NCI-H187 treated with DMSO at 0.1 percent for 48 hours (cell line): ENCODE measurements around the gene MYL10.
"Not testable (repeated sequence)": the region's sequence is repeated elsewhere in the genome, so short reads cannot be mapped to it uniquely, and the experiment has no call there.

Source experiments
- DNase-seq: peaks from one replicate; lab custom pipeline; 2025; lab: John Stamatoyannopoulos, UW

MYL10 gene

DNA sequence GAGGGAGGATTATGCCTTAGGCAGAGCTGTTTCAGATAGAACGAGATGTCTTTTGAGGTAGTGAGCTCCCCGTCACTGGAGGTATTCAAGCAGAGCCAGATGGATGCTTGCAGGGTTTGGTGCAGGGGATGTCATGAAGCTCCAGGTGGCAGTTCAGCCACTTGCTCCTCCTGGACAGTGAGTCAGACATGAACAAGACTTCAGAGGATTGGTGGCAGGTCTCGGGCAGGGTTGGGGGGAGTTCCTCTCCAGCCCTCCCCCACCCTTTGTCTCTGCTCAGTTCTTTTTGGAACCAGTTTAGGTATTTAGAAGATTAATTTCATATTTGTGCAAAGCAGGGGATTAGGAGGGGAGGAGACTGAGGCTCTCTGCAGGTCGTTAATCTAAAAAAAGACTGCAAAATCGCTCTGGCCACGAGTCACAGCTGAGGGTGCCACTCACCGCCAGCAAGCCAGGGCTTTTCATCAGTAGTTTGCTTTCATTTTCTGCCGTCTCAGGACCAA is 21.5 kb upstream of the MYL10 start:
- no peak for DNase-seq

DNA sequence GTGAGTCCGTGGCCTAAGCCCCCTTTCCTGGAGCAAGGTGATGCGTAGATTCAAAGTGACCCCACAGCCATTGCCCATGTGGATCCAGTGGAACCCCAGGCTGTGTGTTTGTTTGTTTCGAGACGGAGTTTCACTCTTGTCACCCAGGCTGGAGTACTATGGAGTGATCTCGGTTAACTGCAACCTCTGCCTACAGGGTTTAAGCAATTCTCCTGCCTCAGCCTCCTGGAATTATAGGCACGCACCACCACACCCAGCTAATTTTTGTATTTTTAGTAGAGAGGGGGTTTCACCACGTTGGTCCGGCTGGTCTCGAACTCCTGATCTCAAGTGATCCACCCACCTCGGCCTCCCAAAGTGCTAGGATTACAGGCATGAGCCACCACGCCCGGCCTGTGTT is 18.8 kb upstream of the MYL10 start:
- not testable (repeated sequence) for DNase-seq

DNA sequence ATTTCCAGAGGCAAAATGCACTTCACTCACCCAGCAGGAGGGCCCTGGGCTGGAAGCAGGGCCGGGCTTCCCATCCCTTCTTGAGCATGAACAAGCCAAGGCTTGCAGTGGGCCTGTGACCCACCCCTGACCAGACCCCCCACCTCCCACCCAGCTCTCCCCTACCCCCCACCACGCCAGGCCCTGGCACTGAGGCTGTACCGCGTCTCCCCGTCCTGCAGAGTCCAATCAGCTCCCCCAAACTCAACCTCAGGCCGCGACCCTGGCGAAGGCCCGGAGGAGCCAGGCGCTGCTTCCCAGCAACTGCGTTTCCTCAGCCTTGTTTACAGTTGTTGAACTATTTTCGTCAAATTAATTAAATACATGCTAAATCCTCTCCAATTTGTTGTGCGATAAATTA is 16.9 kb upstream of the MYL10 start:
- DNase-seq, result no peak

DNA sequence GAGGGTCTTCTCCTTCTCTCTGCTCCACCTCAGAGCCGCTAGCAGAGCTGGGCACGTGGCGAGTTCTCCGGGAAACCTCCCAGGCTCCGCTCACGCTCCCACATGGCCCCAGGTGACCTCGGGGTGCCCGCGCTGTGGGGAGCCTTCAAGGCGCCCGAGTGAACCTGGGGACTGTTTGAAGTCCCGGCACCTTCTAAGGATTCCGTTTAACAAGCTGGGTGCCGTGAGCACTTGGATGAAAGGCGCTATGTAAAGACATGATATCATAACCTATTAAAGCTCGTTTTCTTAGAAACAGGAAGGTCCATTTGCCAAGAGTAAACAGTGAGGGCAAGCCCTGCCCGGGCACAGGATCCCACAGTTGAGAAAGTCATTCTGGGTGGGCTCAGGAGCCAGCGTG is 15.8 kb upstream of the MYL10 start:
- no peak for DNase-seq

DNA sequence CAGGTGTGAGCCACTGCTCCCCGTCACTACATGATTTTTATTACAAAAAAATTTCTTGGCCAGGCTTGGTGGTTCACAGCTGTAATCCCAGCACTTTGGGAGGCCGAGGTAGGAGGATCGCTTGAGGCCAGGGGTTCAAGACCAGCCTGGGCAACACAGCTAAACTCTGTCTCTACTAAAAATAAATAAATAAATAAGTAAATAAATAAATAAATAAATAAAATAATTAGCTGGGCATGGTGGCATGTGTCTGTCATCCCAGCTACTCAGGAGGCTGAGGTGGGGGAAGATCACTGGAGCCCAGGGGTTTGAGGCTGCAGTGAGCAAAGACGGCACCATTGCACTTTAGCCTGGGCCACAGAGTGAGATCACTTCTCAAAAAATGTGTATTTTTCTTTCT is 10.0 kb upstream of the MYL10 start:
- not testable (repeated sequence) for DNase-seq

DNA sequence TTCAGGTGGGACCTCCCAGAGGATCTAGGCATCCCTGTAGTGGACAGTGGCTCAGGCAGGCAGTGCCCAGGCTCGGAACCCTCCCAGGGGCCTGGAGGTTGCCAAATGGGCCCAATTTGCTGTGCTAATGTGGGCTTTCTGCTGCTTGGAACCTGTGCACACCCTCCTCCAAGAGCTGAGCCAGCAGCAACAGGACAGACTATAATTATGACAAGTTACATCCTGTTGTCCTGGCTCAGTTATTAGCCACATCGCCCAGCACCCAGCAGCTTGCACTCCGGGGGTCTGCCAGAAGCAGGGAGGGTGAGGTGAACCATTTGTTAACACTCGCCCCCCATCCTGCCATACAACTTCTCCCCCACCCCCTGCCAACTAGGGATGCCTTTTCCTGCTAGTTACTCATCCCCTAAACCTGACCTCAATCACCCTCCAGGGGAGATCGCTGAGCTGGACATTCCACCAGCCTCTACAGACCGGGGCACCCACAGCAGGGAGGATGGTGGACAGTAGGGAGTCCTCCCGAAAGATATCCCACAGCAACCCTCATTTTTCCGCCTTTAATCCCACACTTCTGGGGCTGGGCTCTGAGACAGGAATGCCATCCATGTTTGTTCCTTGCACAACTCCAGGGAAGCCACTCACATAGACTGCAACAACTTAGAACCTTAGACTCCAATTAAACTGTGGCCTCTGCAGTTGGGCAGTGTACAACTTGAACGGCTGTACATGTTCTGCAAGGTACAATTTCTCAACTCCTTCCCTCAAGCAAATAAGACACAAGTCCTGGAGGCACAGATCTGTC is 7.9 kb upstream of the MYL10 start:
- no peak for DNase-seq

DNA sequence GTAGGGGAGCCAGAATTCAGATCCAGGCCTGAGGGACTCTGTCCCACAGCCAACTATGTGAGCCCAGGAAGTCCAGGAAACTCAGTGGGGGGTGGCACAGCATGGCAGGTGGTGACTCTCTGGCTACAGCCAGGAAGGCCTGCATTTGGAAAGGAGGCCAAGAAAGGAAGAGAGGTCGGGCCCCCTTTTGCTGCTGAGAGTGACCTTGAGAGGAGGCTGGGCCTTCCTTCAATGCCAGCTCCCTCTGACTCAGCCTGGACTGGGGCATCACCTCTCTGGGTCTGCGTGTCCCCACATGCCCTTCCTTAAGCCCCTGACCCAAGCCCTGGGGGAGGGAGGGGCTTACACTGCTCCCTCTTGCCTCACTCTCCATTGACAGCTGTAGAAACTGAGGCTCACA is 6.4 kb upstream of the MYL10 start:
- no peak for DNase-seq

DNA sequence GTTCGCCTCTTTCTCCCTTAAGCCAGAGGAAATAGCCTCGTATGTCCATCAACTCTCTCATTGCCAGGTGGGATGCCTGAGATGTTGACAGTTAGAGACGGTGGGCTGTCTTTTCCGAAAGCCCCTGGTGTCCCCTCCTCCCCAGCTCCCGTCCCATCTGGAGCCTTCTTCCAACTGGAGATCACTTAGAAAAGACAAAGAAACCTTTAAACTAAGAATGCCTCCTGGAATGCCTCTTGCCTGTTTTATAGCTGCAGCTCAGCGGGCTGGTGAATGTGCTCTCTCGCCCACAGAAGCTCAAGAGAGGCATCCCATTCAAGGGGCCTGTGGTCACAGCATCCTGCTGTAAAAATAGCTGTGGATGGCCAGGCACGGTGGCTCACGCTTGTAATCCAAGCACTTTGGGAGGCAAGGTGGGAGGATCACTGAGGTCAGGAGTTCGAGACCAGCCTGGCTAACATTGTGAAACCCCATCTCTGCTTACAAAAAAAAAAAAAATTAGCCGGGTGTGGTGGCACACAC is 5.2 kb upstream of the MYL10 start:
- no peak for DNase-seq

DNA sequence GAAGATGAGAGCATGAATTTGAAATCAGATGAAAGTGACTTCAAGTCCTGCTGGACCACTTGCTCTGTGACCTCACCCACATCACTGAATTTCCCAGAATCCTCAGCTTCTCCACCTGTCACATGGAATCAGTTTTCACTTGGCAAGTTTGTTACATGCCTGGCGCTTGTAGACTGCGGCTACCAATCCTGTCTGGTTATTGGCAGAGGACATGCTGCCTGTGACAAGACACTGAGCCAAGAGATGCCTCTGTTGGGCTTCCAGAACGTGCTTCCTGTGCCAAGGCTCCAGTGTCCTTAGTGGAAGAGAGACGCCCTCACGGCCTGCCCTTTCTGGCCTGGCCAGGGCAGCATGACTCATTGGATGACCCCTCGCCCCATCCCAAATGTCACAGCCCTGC is 4.4 kb upstream of the MYL10 start:
- no peak for DNase-seq

DNA sequence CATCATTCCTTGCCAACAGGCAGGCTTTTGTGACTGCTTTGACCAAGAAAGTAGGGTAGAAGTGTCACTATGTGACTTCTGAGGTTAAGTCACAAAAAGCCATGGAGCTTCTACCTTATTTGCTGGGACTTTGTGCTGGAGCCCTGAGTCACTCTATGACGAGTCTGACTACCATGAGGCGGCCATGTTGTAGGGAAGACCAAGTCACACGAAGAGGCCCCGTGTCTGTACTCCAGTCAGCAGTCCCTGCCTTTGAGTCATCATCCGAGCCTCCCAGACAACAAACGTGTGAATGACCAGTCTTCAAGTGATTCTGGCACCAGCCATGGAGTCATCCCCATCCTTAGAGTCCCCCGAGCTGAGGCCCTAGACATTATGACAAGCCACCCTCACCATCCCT is 3.5 kb upstream of the MYL10 start:
- DNase-seq, result no peak

DNA sequence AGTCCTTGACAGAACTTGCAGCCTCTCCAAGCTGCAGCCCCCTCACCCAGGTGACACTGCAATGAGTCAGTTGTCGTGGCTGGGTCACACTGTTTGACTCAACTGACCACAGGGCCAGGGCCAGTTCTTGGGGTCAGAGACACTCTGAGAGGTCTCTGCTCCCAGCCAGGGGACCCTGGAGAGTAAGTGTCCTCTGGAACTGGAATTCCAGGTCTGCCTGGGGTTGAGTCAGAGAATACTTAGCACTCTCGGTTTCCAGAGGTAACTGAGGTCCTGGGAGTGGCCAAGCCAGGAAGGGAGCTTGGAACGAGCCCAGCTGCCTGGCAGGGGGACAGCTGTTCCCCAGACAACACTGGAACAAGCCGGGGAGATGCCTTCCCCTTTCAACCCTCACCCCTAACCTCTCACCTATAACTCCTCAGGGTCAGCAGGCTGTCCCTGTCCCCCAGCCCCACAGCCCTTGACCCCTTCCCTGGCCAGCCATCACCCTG is 2.2 kb upstream of the MYL10 start:
- no peak for DNase-seq

DNA sequence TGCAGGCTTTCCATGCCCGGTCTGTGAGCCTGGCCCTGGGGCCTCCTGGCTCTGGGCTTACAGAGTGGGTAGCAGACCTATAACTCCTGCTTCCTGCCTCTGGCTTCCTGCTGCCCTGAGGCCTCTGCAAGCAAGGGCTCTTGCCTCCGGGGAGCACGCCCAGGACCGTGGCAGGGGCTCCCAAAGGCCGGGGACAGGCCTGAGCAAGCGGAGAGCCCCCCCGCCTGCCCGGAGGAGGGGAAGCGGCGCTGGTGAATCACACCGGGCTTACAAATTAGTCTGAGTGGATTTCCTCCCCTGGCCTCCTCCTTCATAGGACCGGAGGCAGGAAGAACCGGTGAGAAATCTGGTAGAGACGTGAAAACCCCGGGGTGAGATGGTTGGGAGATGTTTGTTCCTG is 1.5 kb upstream of the MYL10 start:
- no peak for DNase-seq

DNA sequence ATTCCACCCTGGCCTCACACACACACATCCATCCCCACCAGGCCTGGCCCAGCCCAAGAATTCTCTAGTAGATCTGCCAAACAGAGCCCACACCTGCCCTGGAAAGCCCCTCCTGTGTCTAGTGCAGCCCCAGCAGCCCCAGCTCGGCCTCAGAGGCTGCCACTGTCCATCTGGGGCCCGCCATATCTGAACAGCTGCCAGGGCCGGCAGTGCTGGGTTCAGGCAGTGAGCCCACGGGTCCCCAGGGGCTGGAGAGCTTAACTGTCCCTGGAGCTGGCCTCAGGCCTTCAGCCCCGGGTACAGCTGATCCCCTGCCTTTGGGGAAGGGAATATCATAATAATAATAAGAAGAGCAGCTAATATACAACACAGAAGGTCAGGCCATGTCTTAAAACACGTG is 574 bp downstream of the MYL10 start:
- DNase-seq, result no peak

DNA sequence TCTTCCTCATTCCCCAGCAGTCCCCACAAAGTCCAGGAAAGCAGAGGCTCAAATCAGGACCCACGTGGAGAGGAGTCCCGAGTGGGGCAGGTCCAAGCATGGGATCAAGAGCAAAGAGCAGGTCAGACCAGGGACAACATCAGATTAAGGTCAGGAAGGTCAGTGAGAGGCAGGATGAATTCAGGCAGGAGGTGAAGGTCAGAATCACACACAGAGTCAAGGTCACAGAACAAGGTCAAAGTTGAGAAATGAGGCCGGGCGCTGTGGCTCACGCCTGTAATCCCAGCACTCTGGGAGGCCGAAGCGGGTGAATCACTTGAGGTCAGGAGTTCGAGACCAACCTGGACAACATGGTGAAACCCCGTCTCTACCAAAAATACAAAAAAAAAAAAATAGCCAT is 2.3 kb downstream of the MYL10 start:
- no peak for DNase-seq

DNA sequence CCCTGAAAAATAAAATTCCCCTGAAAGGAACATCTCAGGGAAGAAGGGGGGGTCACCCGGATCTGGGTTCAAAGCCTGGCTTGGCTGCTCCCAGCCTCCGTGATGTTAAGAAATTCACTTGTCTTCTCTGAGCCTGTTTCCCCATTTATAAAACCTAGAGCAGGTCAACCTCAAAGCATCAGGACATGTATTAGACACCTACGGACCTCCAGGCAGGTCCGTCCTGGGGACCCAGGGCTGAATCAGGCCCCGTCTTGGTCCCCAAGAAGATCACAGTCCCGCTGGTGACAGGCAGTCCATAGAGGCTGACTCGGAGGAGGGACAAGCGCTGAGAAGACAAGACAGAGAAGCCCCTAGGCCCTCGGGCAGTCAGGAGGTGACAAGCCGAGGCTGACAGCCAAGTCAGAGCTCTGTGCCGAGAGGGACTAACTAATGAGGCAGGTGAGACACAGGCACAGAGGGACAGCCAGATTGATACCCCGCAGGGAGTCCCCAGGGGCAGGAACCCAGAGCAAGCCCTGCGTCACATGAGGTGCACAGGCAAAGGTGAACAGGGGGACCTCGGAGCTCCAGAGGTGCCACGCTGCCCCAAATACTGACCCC is 2.9 kb downstream of the MYL10 start:
- DNase-seq, result no peak

DNA sequence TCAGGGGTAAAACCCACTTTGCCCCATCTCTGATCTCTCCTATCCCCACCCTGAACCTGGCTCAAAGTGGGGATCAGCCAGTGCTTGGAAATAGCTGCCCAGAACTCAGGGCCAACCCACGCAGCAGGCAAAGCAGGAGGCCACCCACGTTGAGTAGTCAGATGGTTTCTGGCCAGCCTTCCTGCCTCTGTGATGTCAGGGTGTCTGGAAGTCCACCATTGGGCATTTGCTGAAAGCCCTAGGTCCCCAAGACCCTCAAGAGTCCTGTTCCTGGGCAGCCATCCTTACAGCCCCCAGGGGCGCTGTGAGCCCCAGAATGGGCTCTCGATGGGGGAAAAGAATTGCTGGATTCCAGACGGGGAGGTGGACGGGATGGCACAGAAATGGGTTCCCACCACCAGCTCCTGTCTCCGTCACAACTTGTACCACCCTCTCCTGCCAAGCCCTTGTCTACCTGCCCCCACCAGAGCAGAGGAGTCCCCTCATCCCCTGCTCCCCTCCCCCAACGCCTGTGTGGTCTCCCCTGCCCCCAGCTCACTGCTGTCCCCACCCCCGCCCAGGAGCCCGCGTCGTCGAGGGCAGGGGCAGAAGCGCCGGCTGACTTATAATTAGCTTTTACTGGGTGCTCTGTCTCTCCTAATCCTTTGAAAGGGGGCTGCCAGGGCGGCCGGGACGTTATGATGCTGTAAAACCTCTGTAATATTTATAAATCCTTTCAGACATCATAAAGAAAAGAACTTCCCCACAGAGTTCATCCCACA is 3.9 kb downstream of the MYL10 start:
- no peak for DNase-seq

DNA sequence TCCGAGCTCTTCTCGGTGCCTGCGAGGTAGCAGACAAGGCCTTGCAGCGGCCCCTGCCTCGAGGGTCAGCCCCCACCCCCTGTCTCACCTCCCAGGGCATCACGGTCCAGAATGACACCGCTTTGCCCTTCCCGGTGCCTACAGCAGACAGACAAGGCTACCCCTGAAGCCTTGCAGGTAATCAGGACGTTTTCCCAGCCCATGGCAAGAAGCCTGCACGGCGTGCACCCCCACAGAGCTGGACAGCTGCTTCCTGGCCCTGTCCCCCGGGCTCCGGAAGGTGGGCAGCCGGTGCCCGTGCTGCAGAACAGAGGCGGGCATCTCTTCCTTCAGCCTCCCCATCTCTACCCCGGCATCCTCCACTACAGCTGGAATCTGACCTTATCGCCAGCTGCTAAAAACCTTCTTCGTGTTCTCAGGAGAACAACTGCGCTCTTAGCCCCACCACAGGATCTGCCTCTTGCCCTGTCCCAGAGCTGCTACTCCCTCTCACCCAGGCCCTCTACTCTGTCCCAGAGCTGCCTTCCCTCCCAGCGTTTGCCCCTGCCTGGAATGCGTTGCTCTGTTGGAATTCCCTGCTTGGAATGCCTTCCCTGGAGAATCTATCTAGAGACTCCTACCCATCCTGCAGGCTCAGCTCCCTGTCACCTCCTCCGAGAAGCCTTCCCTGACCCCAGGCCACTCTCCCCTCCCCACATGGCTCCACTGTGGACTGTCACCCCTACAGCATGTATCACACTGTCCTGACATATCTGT is 4.7 kb downstream of the MYL10 start:
- DNase-seq, result no peak

DNA sequence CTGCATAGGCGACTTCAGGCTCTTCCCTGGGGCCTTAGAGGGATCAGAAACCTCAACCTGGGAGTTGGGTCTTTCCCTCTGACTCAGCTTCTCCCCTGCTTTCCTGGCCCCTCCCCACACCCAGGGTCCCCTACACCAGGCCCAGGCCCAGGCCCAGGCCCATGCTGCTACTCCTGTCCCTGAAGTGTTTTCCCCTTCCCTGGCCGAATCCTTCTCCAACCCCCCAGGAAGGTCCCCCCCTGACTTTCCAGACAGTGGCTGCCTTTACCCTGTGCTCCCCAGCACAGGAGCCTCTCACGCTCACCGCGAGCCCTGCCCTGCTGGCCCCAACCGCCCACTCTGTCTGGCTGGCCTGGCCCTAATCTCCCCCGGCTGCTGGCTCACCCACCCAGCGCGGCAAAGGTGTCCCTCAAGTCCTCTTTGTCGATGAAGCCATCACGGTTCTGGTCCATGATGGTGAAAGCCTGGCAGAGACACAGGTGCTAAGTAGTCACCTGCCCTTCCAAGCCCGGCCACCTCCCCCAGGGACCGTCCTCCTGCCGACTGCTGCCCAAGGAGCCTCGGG is 6.4 kb downstream of the MYL10 start:
- DNase-seq, result no peak

DNA sequence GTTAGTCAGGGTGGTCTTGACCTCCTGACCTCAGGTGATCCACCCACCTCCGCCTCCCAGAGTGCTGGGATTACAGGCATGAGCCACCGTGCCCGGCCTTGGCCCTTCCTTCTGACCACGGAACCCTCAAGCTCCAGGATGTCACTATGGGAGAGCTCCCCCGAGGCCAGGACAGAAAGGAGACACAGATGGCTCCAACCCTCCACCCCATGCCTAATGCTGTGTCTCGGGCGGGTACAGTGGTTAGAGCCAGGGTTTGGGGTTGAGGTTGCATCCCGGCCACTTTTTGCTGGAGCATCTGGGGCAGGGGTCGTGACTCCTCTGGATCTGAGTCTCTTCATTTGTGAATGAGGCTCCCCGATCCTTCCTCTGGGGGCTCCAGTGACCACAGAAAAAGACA is 8.1 kb downstream of the MYL10 start:
- DNase-seq, result no peak

DNA sequence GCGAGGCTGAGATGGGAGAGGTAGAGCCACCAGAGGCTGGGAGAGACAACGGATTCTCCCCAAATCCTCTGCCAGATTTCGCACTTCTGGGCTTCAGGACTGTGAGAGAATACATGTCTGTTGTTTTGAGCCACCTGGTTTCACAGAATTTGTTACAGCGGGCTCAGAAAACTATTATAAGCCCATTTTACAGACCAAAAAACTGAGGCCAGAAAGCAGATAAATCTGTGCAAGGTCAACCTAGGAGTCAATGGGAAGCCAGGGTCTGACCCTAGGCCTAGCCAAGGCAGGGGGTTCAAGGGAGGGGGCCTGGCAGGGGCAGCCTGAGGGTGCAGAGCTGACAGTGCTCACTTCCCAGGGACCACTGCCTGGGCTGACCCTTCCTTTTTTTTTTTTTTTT is 8.7 kb downstream of the MYL10 start:
- DNase-seq, result no peak

DNA sequence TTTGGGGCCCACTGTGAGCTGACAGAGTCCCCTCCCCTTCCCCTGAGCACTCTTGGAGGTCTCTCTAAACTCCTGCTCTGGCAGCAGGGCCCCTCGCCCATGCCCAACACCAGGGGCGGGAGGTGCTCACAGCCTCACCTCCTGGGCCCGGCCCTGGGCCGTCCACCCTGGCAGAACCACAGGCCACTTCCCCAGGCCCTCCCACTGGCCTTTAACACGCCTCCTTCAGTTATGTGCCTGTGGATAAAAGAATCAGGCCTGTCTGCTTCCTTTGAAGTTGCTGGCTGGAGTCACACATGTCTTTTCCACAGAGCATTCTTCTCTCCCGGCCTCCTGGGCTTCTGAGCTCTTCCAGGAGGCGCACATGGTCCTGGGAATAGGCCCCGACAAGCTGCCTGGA is 10.2 kb downstream of the MYL10 start:
- no peak for DNase-seq
